GM12878 (cell line): Measurements from ENCODE around the gene ORAI3.

Source experiments
- CREB1 ChIP-seq: IDR thresholded peaks from 2 replicates; pipeline ENCODE4 v1.6.1; 2012; ENCODE audit warnings: low read depth, mild to moderate bottlenecking, inconsistent platforms
- SREBF2 ChIP-seq: IDR thresholded peaks from 2 replicates; pipeline ENCODE4 v1.6.1; 2012; ENCODE audit warnings: mild to moderate bottlenecking, low read length

- no peak for TF ChIP-seq CREB1
- TF ChIP-seq SREBF2: no peak
These were observed 23.3 kb upstream of the ORAI3 start for GRCh38 chr16:30925632-30925987.
